HepG2 (cell line): ENCODE data around the gene CBX5. TPM values are rescaled to one million over a fixed set of nuclear protein-coding genes. Genes with fewer than 3 reads are reported as not detected.

Experiments used
- BRCA1 ChIP-seq: sonication (generic); formaldehyde crosslinking; IDR thresholded peaks from 2 replicates; pipeline ENCODE4 v1.4.0; 2020; ENCODE audit warnings: missing genetic modification reagents
- CBX5 ChIP-seq: sonication (generic); formaldehyde crosslinking; IDR thresholded peaks from 2 replicates; pipeline ENCODE4 v1.4.0; 2020; ENCODE audit warnings: missing genetic modification reagents, borderline replicate concordance
- CREB3 ChIP-seq: sonication (generic); formaldehyde crosslinking; IDR thresholded peaks from 2 replicates; pipeline ENCODE4 v1.5.0; 2020; ENCODE audit warnings: missing genetic modification reagents
- E2F5 ChIP-seq: sonication (generic); formaldehyde crosslinking; conservative IDR thresholded peaks from 2 replicates; pipeline ENCODE4 v1.4.0; 2020; ENCODE audit warnings: missing genetic modification reagents
- EZH2 ChIP-seq: conservative IDR thresholded peaks from 2 replicates; pipeline ENCODE4 v1.6.1; 2012; ENCODE audit warnings: mild to moderate bottlenecking, low read depth, low read length, moderate library complexity
- IKZF5 ChIP-seq: IDR thresholded peaks from 2 replicates; pipeline ENCODE4 v1.6.1; 2018; ENCODE audit warnings: missing genetic modification reagents, mild to moderate bottlenecking, missing compliant biosample characterization
- IRF2 ChIP-seq: IDR thresholded peaks from 2 replicates; pipeline ENCODE4 v1.6.1; 2018; ENCODE audit warnings: missing genetic modification reagents, missing compliant biosample characterization
- KMT2A ChIP-seq: sonication (generic); formaldehyde crosslinking; IDR thresholded peaks from 2 replicates; pipeline ENCODE4 v1.4.0; 2020; ENCODE audit warnings: missing genetic modification reagents
- NFE2L1 ChIP-seq: sonication (generic); formaldehyde crosslinking; IDR thresholded peaks from 2 replicates; pipeline ENCODE4 v1.4.0; 2020; ENCODE audit warnings: missing genetic modification reagents, mild to moderate bottlenecking, borderline replicate concordance
- NRL ChIP-seq: sonication (generic); formaldehyde crosslinking; IDR thresholded peaks from 2 replicates; pipeline ENCODE4 v1.5.0; 2020; ENCODE audit warnings: missing genetic modification reagents, mild to moderate bottlenecking, moderate library complexity, borderline replicate concordance
- RERE ChIP-seq: IDR thresholded peaks from 2 replicates; pipeline ENCODE4 v1.6.1; 2016; ENCODE audit warnings: low read depth, missing genetic modification reagents, missing compliant biosample characterization
- ZIK1 ChIP-seq: sonication (generic); formaldehyde crosslinking; IDR thresholded peaks from 2 replicates; pipeline ENCODE4 v1.5.0; 2020; ENCODE audit warnings: mild to moderate bottlenecking, low read depth, missing genetic modification reagents, borderline replicate concordance
- ZKSCAN8 ChIP-seq: IDR thresholded peaks from 2 replicates; pipeline ENCODE4 v1.6.1; 2016; ENCODE audit warnings: borderline replicate concordance, missing genetic modification reagents, missing compliant biosample characterization
- ZMYM4 ChIP-seq: sonication (generic); formaldehyde crosslinking; IDR thresholded peaks from 2 replicates; pipeline ENCODE4 v1.8.1; 2023; ENCODE audit warnings: mild to moderate bottlenecking, missing genetic modification reagents
- ZNF12 ChIP-seq: sonication (generic); formaldehyde crosslinking; IDR thresholded peaks from 2 replicates; pipeline ENCODE4 v1.5.0; 2020; ENCODE audit warnings: missing genetic modification reagents
- ZNF160 ChIP-seq: sonication (generic); formaldehyde crosslinking; IDR thresholded peaks from 2 replicates; pipeline ENCODE4 v1.8.0; 2022; ENCODE audit warnings: mild to moderate bottlenecking, inconsistent platforms, missing genetic modification reagents
- ZNF737 ChIP-seq: sonication (generic); formaldehyde crosslinking; IDR thresholded peaks from 2 replicates; pipeline ENCODE4 v1.5.0; 2020; ENCODE audit warnings: missing genetic modification reagents, mild to moderate bottlenecking, borderline replicate concordance
- ZNF784 ChIP-seq: sonication (generic); formaldehyde crosslinking; IDR thresholded peaks from 2 replicates; pipeline ENCODE4 v1.5.1; 2020; ENCODE audit warnings: missing genetic modification reagents, mild to moderate bottlenecking, borderline replicate concordance
- ZNF891 ChIP-seq: sonication (generic); formaldehyde crosslinking; IDR thresholded peaks from 2 replicates; pipeline ENCODE4 v1.5.0; 2020; ENCODE audit warnings: mild to moderate bottlenecking, missing genetic modification reagents
- polyA plus RNA-seq, 8 experiments: library from polyadenylated mRNA; depleted of rRNA in 3 of 8; stranded (reverse) in 7 of 8; unstranded in 1 of 8; fragments of >200 nt; fragmentation: Illumina TruSeq in 4 of 8; extraction: Trizol in 4 of 8; gene quantifications; 2 replicates each; pipeline versions ENCODE4 v1.2.1 to v1.2.3, GENCODE V29; 2011 to 2016; ENCODE audit warnings: low read depth in 4 of 8, missing spikeins in 1 of 8, mixed read lengths in 1 of 8; ENCODE audit not compliant: insufficient read depth in 1 of 8
- total RNA-seq, 5 experiments: library from RNA; depleted of rRNA; stranded (reverse); fragments of >200 nt; fragmentation: Illumina TruSeq; extraction: Trizol; gene quantifications; 2 replicates each; pipeline ENCODE4 v1.2.3, GENCODE V29; 2016; ENCODE audit warnings: low read depth in 1 of 5

Gene CBX5
- total and polyA plus RNA-seq, 2 of the 13 experiments (the other 11 are each of a cell fraction or from before 2014, with no cell fraction given), result 16.0 to 22.2 TPM

GRCh38 chr12:54300732-54301427, 21.0 kb upstream of the CBX5 start, which contains the start of gene NFE2 (continued):
- no peak for TF ChIP-seq E2F5 (CRISPR knock-in tag)
- TF ChIP-seq ZKSCAN8, result no peak
- no peak for TF ChIP-seq NFE2L1
- no peak for TF ChIP-seq CBX5 (CRISPR knock-in tag)
- TF ChIP-seq ZNF160 (CRISPR knock-in tag), result no peak
- TF ChIP-seq CREB3, result no peak
- no peak for TF ChIP-seq ZIK1 (CRISPR knock-in tag)
- TF ChIP-seq NRL, result peak; percentile 48; the same call in 1 of the 2 replicates
- no peak for TF ChIP-seq EZH2
- 0 out of 2 replicates have a peak, but pooled peaks have one; percentile 32 for TF ChIP-seq IKZF5 (CRISPR knock-in tag)
- no peak for TF ChIP-seq ZNF891 (CRISPR knock-in tag)
- no peak for TF ChIP-seq ZNF737 (CRISPR knock-in tag)
- no peak for TF ChIP-seq ZNF12
- TF ChIP-seq IRF2, result 0 out of 2 replicates have a peak, but pooled peaks have one; percentile 31
- no peak for TF ChIP-seq KMT2A
- no peak for TF ChIP-seq RERE
- no peak for TF ChIP-seq ZNF784
- TF ChIP-seq BRCA1 (CRISPR knock-in tag), result no peak
- TF ChIP-seq ZMYM4 (CRISPR knock-in tag), result no peak
